Islet of Langerhans (tissue), 1 donor: ENCODE data around the gene POLR2E.

ENCODE experiments used
- FAIRE-seq: peaks from one replicate; lab custom pipeline; 2011; peaks lifted over from hg19 to GRCh38; lab: Jason Lieb, UNC

POLR2E gene

GRCh38 chr19:1079566-1080111, 15.5 kb downstream of the POLR2E start:
- FAIRE-seq = no peak

GRCh38 chr19:1076951-1077350, 18.2 kb downstream of the POLR2E start:
- no peak for FAIRE-seq

- no peak for FAIRE-seq
Measured at GRCh38 chr19:1076046-1076386, 19.2 kb downstream of the POLR2E start.

GRCh38 chr19:1074544-1075283, 20.5 kb downstream of the POLR2E start:
- FAIRE-seq = no peak

- no peak for FAIRE-seq
Measured at GRCh38 chr19:1073956-1074517, 21.1 kb downstream of the POLR2E start.

- FAIRE-seq = no peak
Measured at GRCh38 chr19:1073063-1073955, 21.9 kb downstream of the POLR2E start.

GRCh38 chr19:1072371-1073015, 22.7 kb downstream of the POLR2E start:
- FAIRE-seq = no peak

GRCh38 chr19:1070931-1071791, 24.0 kb downstream of the POLR2E start:
- no peak for FAIRE-seq

GRCh38 chr19:1070576-1070930, 24.6 kb downstream of the POLR2E start:
- no peak for FAIRE-seq

GRCh38 chr19:1069009-1069779, 26.0 kb downstream of the POLR2E start:
- no peak for FAIRE-seq

GRCh38 chr19:1068009-1069001, 26.9 kb downstream of the POLR2E start:
- no peak for FAIRE-seq

- FAIRE-seq = no peak
Measured at GRCh38 chr19:1067341-1067957, 27.7 kb downstream of the POLR2E start.

GRCh38 chr19:1066748-1067340, 28.3 kb downstream of the POLR2E start, which contains the start of gene ARHGAP45:
Gene ARHGAP45 (plus strand): TSS chr19:1067167. CDS start chr19:1067406, 239 bp downstream.
- no peak for FAIRE-seq

GRCh38 chr19:1066251-1066747, 28.9 kb downstream of the POLR2E start:
- FAIRE-seq = no peak

GRCh38 chr19:1065606-1066109, 29.5 kb downstream of the POLR2E start:
- no peak for FAIRE-seq

- FAIRE-seq = no peak
Measured at GRCh38 chr19:1064661-1065605, 30.2 kb downstream of the POLR2E start.
